GM12891 (cell line): ENCODE measurements around the gene P4HB.

Source experiments
- POLR2A ChIP-seq: IDR thresholded peaks from 2 replicates; pipeline ENCODE4 v1.6.1; 2011; ENCODE audit warnings: low read depth, low read length, control low read depth
- POLR2AphosphoS5 ChIP-seq: IDR thresholded peaks from 2 replicates; pipeline ENCODE4 v1.6.1; 2011; ENCODE audit warnings: low read depth, low read length, control low read depth
- SPI1 ChIP-seq: IDR thresholded peaks from 2 replicates; pipeline ENCODE4 v1.6.1; 2011; ENCODE audit warnings: low read depth, low read length, control low read depth
- TAF1 ChIP-seq: IDR thresholded peaks from 2 replicates; pipeline ENCODE4 v1.6.1; 2011; ENCODE audit warnings: low read depth, low read length, control low read depth

- no peak for TF ChIP-seq POLR2AphosphoS5
- no peak for TF ChIP-seq POLR2A
- no peak for TF ChIP-seq TAF1
- TF ChIP-seq SPI1 = no peak
These were observed 31.7 kb downstream of the P4HB start for GRCh38 chr17:81828656-81829055.
